HG02678 (cell line): ENCODE results near the gene HAL.
A peak's percentile ranks its signal among the peaks of the same experiment; 100 is the strongest.

ENCODE experiments used
- ATAC-seq: cut with Tn5 transposase; IDR thresholded peaks from one replicate; pipeline ENCODE4 v1.9.1; 2021; ENCODE audit warnings: mild to moderate bottlenecking, moderate library complexity; ENCODE audit not compliant: unreplicated experiment

The HAL gene

DNA sequence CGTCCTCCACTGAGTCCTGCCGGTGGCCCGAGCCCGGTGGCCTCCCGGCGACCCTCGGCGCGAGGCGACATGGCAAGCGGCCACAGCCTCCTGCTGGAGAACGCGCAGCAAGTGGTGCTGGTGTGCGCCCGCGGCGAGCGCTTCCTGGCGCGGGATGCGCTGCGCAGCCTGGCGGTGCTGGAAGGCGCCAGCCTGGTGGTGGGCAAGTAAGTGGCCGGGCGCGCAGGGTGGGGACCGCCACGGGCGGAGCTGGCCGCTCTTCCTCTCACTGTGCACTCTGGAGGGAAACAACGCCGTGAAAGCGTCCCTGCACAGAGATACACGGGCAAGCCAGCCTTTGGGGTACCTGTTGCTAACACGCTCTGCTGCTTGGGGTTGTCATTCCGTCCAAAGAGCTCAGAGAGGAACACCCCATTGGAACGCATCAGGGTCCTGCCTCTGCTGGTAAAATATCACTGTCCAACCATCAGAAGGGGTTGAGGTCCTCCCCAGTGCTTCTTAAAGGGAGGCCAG is 52.8 kb downstream of the HAL start, which contains the start of gene AMDHD1:
Gene AMDHD1 (plus strand): TSS at position 2 of the 513 bp plus-strand sequence. CDS start 68 bp downstream, at position 70.
- peak; percentile 59 for ATAC-seq

DNA sequence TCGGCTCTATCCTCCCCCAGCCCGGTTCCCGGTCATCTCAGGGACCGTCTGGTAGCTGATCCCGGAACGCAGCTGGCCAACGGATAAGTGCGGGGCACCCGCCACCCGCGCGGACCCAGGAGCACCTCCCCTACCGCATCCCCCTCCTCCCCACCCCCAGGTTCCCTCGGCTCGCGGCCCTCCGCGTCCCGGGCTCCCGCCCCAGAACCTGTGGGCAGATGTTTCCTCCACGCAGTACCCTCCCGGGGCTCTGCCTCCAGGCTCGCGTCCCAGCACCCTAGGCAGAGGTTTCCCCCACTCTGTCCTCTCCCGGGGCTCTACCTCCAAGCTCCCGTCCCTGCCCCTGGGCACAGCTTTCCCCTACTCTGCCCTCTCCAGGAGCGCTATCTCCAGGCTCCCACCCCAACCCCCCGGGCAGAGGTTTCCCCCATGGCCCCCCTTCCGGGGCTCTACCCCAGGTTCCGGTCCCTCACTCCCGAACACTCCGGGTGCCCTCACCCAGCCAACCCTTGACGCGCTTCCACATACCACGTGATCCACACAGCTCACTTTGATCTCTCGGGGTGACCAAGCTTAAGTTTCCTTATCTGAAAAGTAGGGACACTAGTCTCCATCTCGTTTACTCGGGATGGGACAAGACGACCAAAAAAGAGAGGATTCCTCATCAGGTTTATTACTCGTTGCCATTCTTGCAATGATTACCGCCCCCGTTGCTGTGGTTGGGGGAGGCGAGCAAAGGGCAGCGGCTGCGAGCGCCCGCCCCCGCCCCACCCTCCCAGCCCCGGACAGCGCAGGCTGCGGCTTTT is 53.4 kb downstream of the HAL start, which contains the start of gene CCDC38:
Gene CCDC38 (minus strand): TSS at position 91 of the 806 bp plus-strand sequence. CDS start 6,105 bp downstream, outside the sequence.
- ATAC-seq, result peak; percentile 97

DNA sequence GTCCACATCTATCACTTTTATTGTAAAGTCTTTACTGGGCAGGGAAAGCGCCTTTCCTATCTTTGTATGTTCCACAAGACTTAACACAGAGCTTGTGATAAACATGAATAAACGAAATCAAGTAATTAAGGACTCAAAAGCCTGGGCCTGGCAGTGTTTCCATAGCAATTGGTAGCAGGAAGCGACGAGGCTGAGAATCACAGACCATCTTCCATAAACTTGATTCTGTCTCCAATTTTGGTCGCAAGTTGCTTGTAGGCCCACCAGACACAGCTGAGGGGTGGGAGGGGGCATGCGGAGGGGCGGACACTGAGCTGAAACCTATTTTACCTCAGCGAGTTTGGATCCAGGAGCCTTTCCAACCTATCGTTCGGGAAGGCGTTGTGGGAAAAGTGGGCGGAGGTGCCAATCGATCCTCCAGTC is 54.0 kb downstream of the HAL start:
- no peak for ATAC-seq

DNA sequence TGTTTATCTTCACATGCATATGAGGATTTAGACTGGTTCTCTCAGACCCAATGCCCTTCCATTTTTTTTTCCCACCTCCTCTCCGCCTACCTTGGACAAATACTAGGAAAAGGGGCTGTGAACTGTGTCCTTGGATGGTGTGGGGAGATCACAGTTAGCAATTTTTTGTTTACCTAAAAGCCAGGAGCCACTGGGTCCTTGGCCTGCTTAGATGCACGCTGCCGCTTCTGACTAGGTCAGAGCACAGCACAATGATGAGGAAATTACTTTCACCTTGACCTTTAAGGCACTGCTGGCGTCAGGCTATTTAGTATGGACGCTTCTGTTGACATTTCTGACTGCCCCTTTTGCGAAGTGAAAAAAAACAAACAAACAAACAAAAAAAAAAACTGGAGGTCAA is 55.6 kb downstream of the HAL start:
- ATAC-seq, result no peak
